Ishikawa (cell line): ENCODE data around the gene C12orf42.

Experiments used
- CEBPB ChIP-seq: IDR thresholded peaks from 2 replicates; pipeline ENCODE4 v1.6.1; 2012
- CREB1 ChIP-seq: IDR thresholded peaks from 2 replicates; pipeline ENCODE4 v1.6.1; 2012; ENCODE audit warnings: low read depth
- EGR1 ChIP-seq: IDR thresholded peaks from 2 replicates; pipeline ENCODE4 v1.6.1; 2012
- EP300 ChIP-seq: IDR thresholded peaks from 2 replicates; pipeline ENCODE4 v1.6.1; 2012; ENCODE audit warnings: borderline replicate concordance
- FOXM1 ChIP-seq: IDR thresholded peaks from 2 replicates; pipeline ENCODE4 v1.6.1; 2012; ENCODE audit warnings: low read depth, borderline replicate concordance
- RAD21 ChIP-seq: IDR thresholded peaks from 2 replicates; pipeline ENCODE4 v1.6.1; 2012; ENCODE audit warnings: low read depth
- TCF12 ChIP-seq: IDR thresholded peaks from 2 replicates; pipeline ENCODE4 v1.6.1; 2012; ENCODE audit warnings: low read depth
- TEAD4 ChIP-seq: IDR thresholded peaks from 2 replicates; pipeline ENCODE4 v1.6.1; 2012
- USF1 ChIP-seq: IDR thresholded peaks from 2 replicates; pipeline ENCODE4 v1.6.1; 2012
- TF ChIP-seq, protein P1 (sequence below): IDR thresholded peaks from 2 replicates; pipeline ENCODE4 v1.6.1; 2012
- TF ChIP-seq, protein P2 (sequence below): IDR thresholded peaks from 2 replicates; pipeline ENCODE4 v1.6.1; 2012; ENCODE audit warnings: low read depth, mild to moderate bottlenecking

GRCh38 chr12:103530307-103531066, 34.7 kb upstream of the C12orf42 start:
- no peak for TF ChIP-seq CEBPB
- TF ChIP-seq EP300, result no peak
- TF ChIP-seq, protein P1, sequence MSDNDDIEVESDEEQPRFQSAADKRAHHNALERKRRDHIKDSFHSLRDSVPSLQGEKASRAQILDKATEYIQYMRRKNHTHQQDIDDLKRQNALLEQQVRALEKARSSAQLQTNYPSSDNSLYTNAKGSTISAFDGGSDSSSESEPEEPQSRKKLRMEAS, result no peak
- no peak for TF ChIP-seq TCF12
- no peak for TF ChIP-seq TEAD4
- no peak for TF ChIP-seq RAD21
- TF ChIP-seq CREB1, result no peak
- TF ChIP-seq, protein P2, sequence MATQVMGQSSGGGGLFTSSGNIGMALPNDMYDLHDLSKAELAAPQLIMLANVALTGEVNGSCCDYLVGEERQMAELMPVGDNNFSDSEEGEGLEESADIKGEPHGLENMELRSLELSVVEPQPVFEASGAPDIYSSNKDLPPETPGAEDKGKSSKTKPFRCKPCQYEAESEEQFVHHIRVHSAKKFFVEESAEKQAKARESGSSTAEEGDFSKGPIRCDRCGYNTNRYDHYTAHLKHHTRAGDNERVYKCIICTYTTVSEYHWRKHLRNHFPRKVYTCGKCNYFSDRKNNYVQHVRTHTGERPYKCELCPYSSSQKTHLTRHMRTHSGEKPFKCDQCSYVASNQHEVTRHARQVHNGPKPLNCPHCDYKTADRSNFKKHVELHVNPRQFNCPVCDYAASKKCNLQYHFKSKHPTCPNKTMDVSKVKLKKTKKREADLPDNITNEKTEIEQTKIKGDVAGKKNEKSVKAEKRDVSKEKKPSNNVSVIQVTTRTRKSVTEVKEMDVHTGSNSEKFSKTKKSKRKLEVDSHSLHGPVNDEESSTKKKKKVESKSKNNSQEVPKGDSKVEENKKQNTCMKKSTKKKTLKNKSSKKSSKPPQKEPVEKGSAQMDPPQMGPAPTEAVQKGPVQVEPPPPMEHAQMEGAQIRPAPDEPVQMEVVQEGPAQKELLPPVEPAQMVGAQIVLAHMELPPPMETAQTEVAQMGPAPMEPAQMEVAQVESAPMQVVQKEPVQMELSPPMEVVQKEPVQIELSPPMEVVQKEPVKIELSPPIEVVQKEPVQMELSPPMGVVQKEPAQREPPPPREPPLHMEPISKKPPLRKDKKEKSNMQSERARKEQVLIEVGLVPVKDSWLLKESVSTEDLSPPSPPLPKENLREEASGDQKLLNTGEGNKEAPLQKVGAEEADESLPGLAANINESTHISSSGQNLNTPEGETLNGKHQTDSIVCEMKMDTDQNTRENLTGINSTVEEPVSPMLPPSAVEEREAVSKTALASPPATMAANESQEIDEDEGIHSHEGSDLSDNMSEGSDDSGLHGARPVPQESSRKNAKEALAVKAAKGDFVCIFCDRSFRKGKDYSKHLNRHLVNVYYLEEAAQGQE, result no peak
- no peak for TF ChIP-seq USF1
- TF ChIP-seq FOXM1, result no peak
- no peak for TF ChIP-seq EGR1
